ENCODE data around the gene HLA-DMA.

The HLA-DMA gene

DNA sequence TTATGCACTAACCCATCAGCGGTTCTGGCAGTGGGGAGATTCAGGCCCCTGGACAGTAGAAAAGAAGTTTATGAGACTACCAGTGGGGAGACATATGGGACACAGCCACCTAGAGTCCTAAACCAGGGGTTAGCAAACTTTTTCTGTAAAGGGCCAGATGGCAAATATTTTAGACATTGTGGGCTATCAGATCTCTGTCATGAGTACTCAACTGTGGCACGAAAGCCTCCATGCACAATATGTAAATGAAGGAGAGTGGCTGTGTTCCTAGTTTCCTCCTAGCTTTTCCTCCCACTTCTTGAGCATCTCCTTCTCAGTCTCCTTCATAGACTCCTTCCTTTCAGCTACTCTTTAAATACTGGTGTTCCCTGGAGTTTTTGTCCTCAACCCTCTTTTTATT, 3.3 kb upstream of the HLA-DMA start:
- TF ChIP-seq, protein P1, sequence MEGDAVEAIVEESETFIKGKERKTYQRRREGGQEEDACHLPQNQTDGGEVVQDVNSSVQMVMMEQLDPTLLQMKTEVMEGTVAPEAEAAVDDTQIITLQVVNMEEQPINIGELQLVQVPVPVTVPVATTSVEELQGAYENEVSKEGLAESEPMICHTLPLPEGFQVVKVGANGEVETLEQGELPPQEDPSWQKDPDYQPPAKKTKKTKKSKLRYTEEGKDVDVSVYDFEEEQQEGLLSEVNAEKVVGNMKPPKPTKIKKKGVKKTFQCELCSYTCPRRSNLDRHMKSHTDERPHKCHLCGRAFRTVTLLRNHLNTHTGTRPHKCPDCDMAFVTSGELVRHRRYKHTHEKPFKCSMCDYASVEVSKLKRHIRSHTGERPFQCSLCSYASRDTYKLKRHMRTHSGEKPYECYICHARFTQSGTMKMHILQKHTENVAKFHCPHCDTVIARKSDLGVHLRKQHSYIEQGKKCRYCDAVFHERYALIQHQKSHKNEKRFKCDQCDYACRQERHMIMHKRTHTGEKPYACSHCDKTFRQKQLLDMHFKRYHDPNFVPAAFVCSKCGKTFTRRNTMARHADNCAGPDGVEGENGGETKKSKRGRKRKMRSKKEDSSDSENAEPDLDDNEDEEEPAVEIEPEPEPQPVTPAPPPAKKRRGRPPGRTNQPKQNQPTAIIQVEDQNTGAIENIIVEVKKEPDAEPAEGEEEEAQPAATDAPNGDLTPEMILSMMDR (IDR thresholded peaks at IDR 0.05), result no peak
- H3K36me3 ChIP-seq, result no peaks in the 10 kb centered on the region
- H3K9me3 ChIP-seq, result no peaks in the 10 kb centered on the region
- no peak overlapping the region for H3K4me3 ChIP-seq (ENCODE audit: low read depth in 1 of 2, low read length in 1 of 2)
- H3K4me1 ChIP-seq (ENCODE audit: control insufficient read depth in 1 of 2, insufficient read depth in 1 of 2, low read depth in 1 of 2, low read length in 1 of 2), result peaks cover 11 to 19% of the 10 kb centered on the region in 2 experiments
- H3K27ac ChIP-seq, result no peak overlapping the region
- H3K27me3 ChIP-seq, result no peaks in the 10 kb centered on the region

DNA sequence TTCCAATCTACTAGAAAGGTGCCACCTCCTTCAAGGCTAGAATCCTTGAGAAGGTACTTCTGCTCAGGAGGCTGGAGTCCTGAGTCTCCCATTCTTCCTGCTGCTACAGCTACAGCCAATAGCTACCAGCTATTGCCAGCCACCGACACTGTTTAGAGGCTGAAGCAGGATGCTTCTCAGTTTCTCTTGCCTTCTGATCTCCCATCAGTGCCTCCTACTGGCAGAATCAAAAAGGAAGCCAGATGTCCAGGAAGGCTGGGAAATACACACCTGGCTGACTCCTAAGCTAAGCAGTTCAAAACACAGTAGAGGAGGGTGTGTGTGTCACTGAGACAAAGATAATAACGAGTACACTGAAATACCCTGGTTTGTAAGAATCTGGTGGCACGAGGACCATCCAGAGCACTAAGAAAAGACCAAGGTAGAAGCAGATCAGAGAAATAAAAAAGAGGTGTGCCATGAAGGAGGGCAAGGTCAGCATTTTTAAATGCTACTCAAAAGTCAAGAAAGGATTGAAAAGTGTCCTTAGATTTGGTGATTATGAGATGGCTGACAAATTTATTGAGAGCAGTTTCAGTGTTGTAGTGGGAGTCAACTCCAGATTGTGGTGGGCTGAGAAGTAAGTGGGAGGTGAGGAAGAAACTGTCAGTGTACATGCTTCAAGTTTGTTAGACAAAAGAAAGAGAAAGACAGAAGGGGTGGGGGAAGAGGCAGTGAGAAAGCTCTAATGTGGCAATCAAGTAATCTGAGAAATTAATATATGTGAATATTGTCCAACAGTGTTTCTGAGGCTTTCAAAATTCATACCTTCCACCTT, 2.3 kb upstream of the HLA-DMA start:
- Histone ChIP-seq H3K36me3 (no peaks in the 10 kb centered on the region), H3K4me1 (ENCODE audit: control insufficient read depth in 1 of 2, insufficient read depth in 1 of 2, low read depth in 1 of 2, low read length in 1 of 2) (peaks cover 11 to 19% of the 10 kb centered on the region in 2 experiments), H3K27me3 (no peaks in the 10 kb centered on the region), H3K9me3 (no peaks in the 10 kb centered on the region), H3K4me3 (ENCODE audit: low read depth in 1 of 2, low read length in 1 of 2) (no peak overlapping the region), H3K27ac (no peak overlapping the region)
- TF ChIP-seq, protein P1 (IDR thresholded peaks at IDR 0.05), result no peak

GRCh38 chr6:32954267-32954666, 1.4 kb upstream of the HLA-DMA start:
- Histone ChIP-seq H3K4me1 (ENCODE audit: control insufficient read depth in 1 of 2, insufficient read depth in 1 of 2, low read depth in 1 of 2, low read length in 1 of 2) (peaks cover 11 to 19% of the 10 kb centered on the region in 2 experiments), H3K9me3 (no peaks in the 10 kb centered on the region), H3K27ac (no peak overlapping the region), H3K36me3 (no peaks in the 10 kb centered on the region), H3K27me3 (no peaks in the 10 kb centered on the region), H3K4me3 (ENCODE audit: low read depth in 1 of 2, low read length in 1 of 2) (no peak overlapping the region)
- TF ChIP-seq, protein P1 (IDR thresholded peaks at IDR 0.05), result no peak

DNA sequence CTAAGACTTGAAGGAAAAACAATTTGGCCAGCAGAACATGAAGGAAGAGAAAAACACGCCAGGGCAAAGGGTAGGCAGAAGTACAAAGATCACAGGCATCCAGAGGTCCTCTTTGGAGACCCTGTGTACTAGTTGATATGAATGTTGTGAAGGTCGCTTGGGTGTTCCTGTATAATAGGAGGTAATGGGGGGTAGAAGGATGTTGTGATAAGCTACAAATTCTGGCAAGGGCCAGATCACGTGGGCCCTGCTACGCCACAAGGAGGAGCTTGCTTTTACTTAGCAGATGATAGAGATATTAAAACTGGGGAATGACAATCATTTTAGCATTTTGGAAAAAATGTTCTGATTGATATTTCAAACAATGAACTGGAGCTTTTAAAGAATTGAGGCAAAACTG, 878 bp upstream of the HLA-DMA start:
- peaks cover 11 to 19% of the 10 kb centered on the region in 2 experiments for H3K4me1 ChIP-seq (ENCODE audit: control insufficient read depth in 1 of 2, insufficient read depth in 1 of 2, low read depth in 1 of 2, low read length in 1 of 2)
- no peaks in the 10 kb centered on the region for H3K9me3 ChIP-seq
- H3K27me3 ChIP-seq, result no peaks in the 10 kb centered on the region
- H3K4me3 ChIP-seq (ENCODE audit: low read depth in 1 of 2, low read length in 1 of 2), result no peak overlapping the region
- H3K27ac ChIP-seq, result peak overlapping the region; percentile 83
- TF ChIP-seq, protein P1 (IDR thresholded peaks at IDR 0.05), result no peak
- H3K36me3 ChIP-seq, result no peaks in the 10 kb centered on the region

GRCh38 chr6:32950449-32950848, 2.4 kb downstream of the HLA-DMA start:
- TF ChIP-seq, protein P1 (IDR thresholded peaks at IDR 0.05), result no peak
- H3K27ac ChIP-seq, result no peak overlapping the region
- H3K36me3 ChIP-seq, result no peaks in the 10 kb centered on the region
- H3K4me1 ChIP-seq (ENCODE audit: control insufficient read depth in 1 of 2, insufficient read depth in 1 of 2, low read depth in 1 of 2, low read length in 1 of 2), result peaks cover 15 to 22% of the 10 kb centered on the region in 2 experiments
- H3K4me3 ChIP-seq (ENCODE audit: low read depth in 1 of 2, low read length in 1 of 2), result no peak overlapping the region
- no peaks in the 10 kb centered on the region for H3K27me3 ChIP-seq
- H3K9me3 ChIP-seq, result no peaks in the 10 kb centered on the region
